Osteoblast (primary cell): ENCODE measurements around the gene ZNF138. TPM values are rescaled to one million over a fixed set of nuclear protein-coding genes. Genes with fewer than 3 reads are reported as not detected.
"Not testable (repeated sequence)": the region's sequence is repeated elsewhere in the genome, so short reads cannot be mapped to it uniquely, and the experiment has no call there.

Source experiments
- DNase-seq: peaks from one replicate; pipeline ENCODE4 v3.0.0; 2011; ENCODE audit warnings: low spot score, mixed read lengths; ENCODE audit not compliant: insufficient read length; ENCODE audit errors: missing footprints
- H2AFZ ChIP-seq: 2 replicates; pipeline ENCODE4 v1.6.0; 2011; ENCODE audit warnings: mild to moderate bottlenecking, low read length
- H3K27ac ChIP-seq: 2 replicates; pipeline ENCODE4 v1.5.1; 2011; ENCODE audit warnings: mild to moderate bottlenecking, low read depth, low read length, moderate library complexity
- H3K27me3 ChIP-seq: 2 replicates; pipeline ENCODE4 v1.6.0; 2012; ENCODE audit warnings: mild to moderate bottlenecking, control low read depth, inconsistent platforms, low read length, moderate library complexity; ENCODE audit not compliant: insufficient read depth
- H3K36me3 ChIP-seq: 2 replicates; pipeline ENCODE4 v1.5.1; 2011; ENCODE audit warnings: mild to moderate bottlenecking, low read length, control low read depth, moderate library complexity; ENCODE audit not compliant: insufficient read depth
- H3K4me1 ChIP-seq: 2 replicates; pipeline ENCODE4 v1.5.1; 2011; ENCODE audit warnings: mild to moderate bottlenecking, low read length, control low read depth, moderate library complexity; ENCODE audit not compliant: insufficient read depth
- H3K4me2 ChIP-seq: 2 replicates; pipeline ENCODE4 v1.6.0; 2011; ENCODE audit warnings: mild to moderate bottlenecking, low read length; ENCODE audit not compliant: insufficient read depth
- H3K4me3 ChIP-seq: fragments of 200-600 bp; sonication (generic); 3 replicates; pipeline ENCODE4 v1.5.1; 2012; ENCODE audit warnings: mild to moderate bottlenecking, low read length, inconsistent platforms; ENCODE audit not compliant: insufficient read depth
- H3K79me2 ChIP-seq: 2 replicates; pipeline ENCODE4 v1.6.0; 2012; ENCODE audit warnings: mild to moderate bottlenecking, low read length, control low read depth, inconsistent platforms; ENCODE audit not compliant: insufficient read depth
- H3K9me3 ChIP-seq: 2 replicates; pipeline ENCODE4 v1.5.1; 2011; ENCODE audit warnings: low read depth, low read length, control low read depth
- H4K20me1 ChIP-seq: 2 replicates; pipeline ENCODE4 v1.6.0; 2012; ENCODE audit warnings: mild to moderate bottlenecking, low read length, control low read depth; ENCODE audit not compliant: insufficient read depth
- CTCF ChIP-seq: IDR thresholded peaks from 2 replicates; pipeline ENCODE4 v1.5.1; 2011; ENCODE audit warnings: mild to moderate bottlenecking, low read depth, low read length, moderate library complexity; ENCODE audit errors: extremely low read depth
- total RNA-seq: library from RNA; depleted of rRNA; stranded (reverse); fragments of >200 nt; gene quantifications from 2 replicates; pipeline ENCODE4 v1.2.3, GENCODE V29; 2012

The ZNF138 gene
- total RNA-seq, 1 donor = 4.7 TPM

- no peak overlapping the region for H3K4me3 ChIP-seq
- H3K4me2 ChIP-seq = no peak overlapping the region
- no peak for TF ChIP-seq CTCF
- H3K27me3 ChIP-seq = no peaks in the 10 kb centered on the region
- no peaks in the 10 kb centered on the region for H3K79me2 ChIP-seq
- H2AFZ ChIP-seq = no peak overlapping the region
- no peak for DNase-seq
- no peaks in the 10 kb centered on the region for H3K4me1 ChIP-seq
- H4K20me1 ChIP-seq = no peaks in the 10 kb centered on the region
- H3K9me3 ChIP-seq = peaks cover 2% of the 10 kb centered on the region
- H3K27ac ChIP-seq = no peak overlapping the region
- H3K36me3 ChIP-seq = no peaks in the 10 kb centered on the region
These were observed 18.9 kb upstream of the ZNF138 start for GRCh38 chr7:64775289-64775688.

DNA sequence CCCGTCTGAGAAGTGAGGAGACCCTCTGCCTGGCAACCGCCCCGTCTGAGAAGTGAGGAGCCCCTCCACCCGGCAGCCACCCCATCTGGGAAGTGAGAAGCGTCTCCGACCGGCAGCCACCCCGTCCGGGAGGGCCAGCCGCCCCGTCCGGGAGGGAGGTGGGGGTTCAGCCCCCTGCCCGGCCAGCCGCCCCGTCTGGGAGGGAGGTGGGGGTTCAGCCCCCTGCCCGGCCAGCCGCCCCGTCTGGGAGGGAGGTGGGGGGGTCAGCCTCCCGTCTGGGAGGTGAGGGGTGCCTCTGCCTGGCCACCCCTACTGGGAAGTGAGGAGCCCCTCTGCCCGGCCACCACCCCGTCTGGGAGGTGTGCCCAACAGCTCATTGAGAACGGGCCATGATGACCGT, 9.4 kb upstream of the ZNF138 start:
- H3K4me2 ChIP-seq, H3K4me1 ChIP-seq, H4K20me1 ChIP-seq, H3K79me2 ChIP-seq, H3K36me3 ChIP-seq, H2AFZ ChIP-seq, H3K27me3 ChIP-seq, H3K27ac ChIP-seq, DNase-seq, H3K9me3 ChIP-seq, H3K4me3 ChIP-seq: not testable (repeated sequence)

GRCh38 chr7:64787295-64787694, 6.9 kb upstream of the ZNF138 start:
- Histone ChIP-seq H3K4me2 (no peak overlapping the region), H3K9me3 (no peaks in the 10 kb centered on the region), H4K20me1 (no peaks in the 10 kb centered on the region), H3K27me3 (no peaks in the 10 kb centered on the region), H3K36me3 (no peaks in the 10 kb centered on the region), H3K4me3 (no peak overlapping the region), H2AFZ (no peak overlapping the region), H3K27ac (no peak overlapping the region), H3K4me1 (no peaks in the 10 kb centered on the region), H3K79me2 (no peaks in the 10 kb centered on the region)
- TF ChIP-seq CTCF = no peak
- DNase-seq = no peak

GRCh38 chr7:64789241-64789640, 5.0 kb upstream of the ZNF138 start:
- H3K27me3 ChIP-seq, H3K4me3 ChIP-seq, DNase-seq, H3K36me3 ChIP-seq, H4K20me1 ChIP-seq, H3K4me2 ChIP-seq, H3K79me2 ChIP-seq, H3K4me1 ChIP-seq, H3K27ac ChIP-seq, H2AFZ ChIP-seq, H3K9me3 ChIP-seq: not testable (repeated sequence)

DNA sequence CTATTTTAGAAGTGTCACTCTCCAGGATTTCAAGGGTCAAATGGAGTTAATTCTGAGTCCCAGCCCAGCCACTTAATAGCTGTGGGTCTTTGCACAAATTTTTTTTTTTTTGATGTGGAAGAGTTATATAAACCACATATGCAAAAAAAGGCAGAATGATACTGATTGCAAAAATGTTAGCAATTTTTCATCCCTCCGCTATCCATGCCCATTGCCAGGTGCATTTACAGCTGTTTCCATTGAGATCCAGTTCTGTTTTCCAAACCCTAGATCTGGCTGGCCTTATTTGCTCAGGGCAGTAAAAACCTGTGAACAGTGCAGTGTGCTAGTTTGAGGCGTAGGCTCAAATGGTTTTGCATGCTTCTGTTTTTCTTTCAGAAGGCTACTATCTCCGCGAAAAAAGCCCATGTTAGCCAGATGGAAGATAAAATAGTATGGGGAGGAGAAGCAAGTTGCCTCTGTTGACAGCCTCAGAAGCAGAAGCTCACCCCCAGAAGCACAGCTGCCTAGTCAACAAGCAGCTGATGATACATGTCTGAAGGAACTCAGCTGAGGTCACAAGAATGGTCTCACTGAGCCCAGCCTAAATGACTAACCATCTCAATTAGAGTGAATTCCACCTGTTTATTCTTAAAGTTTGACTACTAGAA, 997 bp upstream of the ZNF138 start:
- no peaks in the 10 kb centered on the region for H4K20me1 ChIP-seq
- H3K9me3 ChIP-seq = no peaks in the 10 kb centered on the region
- no peak overlapping the region for H3K4me3 ChIP-seq
- TF ChIP-seq CTCF = no peak
- no peak overlapping the region for H3K4me2 ChIP-seq
- peaks cover 8% of the 10 kb centered on the region for H3K4me1 ChIP-seq
- peak; percentile 30 for DNase-seq
- H3K36me3 ChIP-seq = no peaks in the 10 kb centered on the region
- peak overlapping the region; percentile 99 for H2AFZ ChIP-seq
- H3K27me3 ChIP-seq = no peaks in the 10 kb centered on the region
- no peak overlapping the region for H3K27ac ChIP-seq
- H3K79me2 ChIP-seq = peaks cover 32% of the 10 kb centered on the region
